Gastroesophageal sphincter (tissue), 4 donors: Measurements from ENCODE around the gene GJE1. TPM values are rescaled to one million over a fixed set of nuclear protein-coding genes. Genes with fewer than 3 reads are reported as not detected.

Experiments
- ATAC-seq: fragments of 150-250 bp; one replicate; pipeline ENCODE4 v1.9.1; 2016; ENCODE audit warnings: mild to moderate bottlenecking, moderate library complexity
- H3K27ac ChIP-seq, 4 donors: fragments of 200-600 bp; sonication (generic) in 3 of 4; 1 replicate in 3 of 4; 2 replicates in 1 of 4; pipeline ENCODE4 v1.5.1; 2016 to 2019
- H3K27me3 ChIP-seq: fragments of 200-600 bp; sonication (generic); one replicate; pipeline ENCODE4 v1.5.1; 2019
- H3K36me3 ChIP-seq, 2 donors: fragments of 200-600 bp; sonication (generic); one replicate each; pipeline ENCODE4 v1.5.1; 2019; ENCODE audit warnings: control low read depth in 1 of 2
- H3K4me1 ChIP-seq, 3 donors: fragments of 200-600 bp; sonication (generic); 1 replicate in 2 of 3; 2 replicates in 1 of 3; pipeline ENCODE4 v1.5.1; 2016 to 2019; ENCODE audit warnings: control low read depth in 2 of 3
- H3K4me3 ChIP-seq, 2 donors: fragments of 200-600 bp; sonication (generic); one replicate each; pipeline ENCODE4 v1.5.1; 2019; ENCODE audit warnings: mild to moderate bottlenecking in 1 of 2, moderate library complexity in 1 of 2
- H3K9me3 ChIP-seq, 3 donors: fragments of 200-600 bp; sonication (generic); one replicate each; pipeline ENCODE4 v1.5.1; 2017 to 2019; ENCODE audit warnings: control low read depth in 2 of 3
- CTCF ChIP-seq, 4 experiments: fragments of 200-600 bp in 2 of 4; fragments of 450-650 bp in 2 of 4; sonication (generic) in 1 of 4; IDR thresholded peaks; one replicate each; pipeline ENCODE4 v1.5.1; 2017 to 2019; ENCODE audit warnings: antibody characterized with exemption in 4 of 4, mild to moderate bottlenecking in 2 of 4, moderate library complexity in 2 of 4
- EP300 ChIP-seq: sonication (generic); formaldehyde crosslinking; IDR thresholded peaks from one replicate; pipeline ENCODE4 v1.6.1; 2017; ENCODE audit warnings: antibody characterized with exemption, mild to moderate bottlenecking
- POLR2A ChIP-seq, 2 donors: fragments of 450-650 bp; IDR thresholded peaks; one replicate each; pipeline ENCODE4 v1.6.1; 2017; ENCODE audit warnings: antibody characterized with exemption in 2 of 2, mild to moderate bottlenecking in 2 of 2, moderate library complexity in 1 of 2
- POLR2AphosphoS5 ChIP-seq: sonication (generic); formaldehyde crosslinking; IDR thresholded peaks from one replicate; pipeline ENCODE4 v1.6.1; 2017; ENCODE audit warnings: antibody characterized with exemption
- whole genome bisulfite sequencing, 2 donors: methylation state at CpG; one replicate each; pipeline ENCODE4 v1.1.5; 2018; ENCODE audit warnings: low coverage in 1 of 2; 5-methylcytosine and 5-hydroxymethylcytosine counted together
- total RNA-seq, 4 donors: library from RNA; depleted of rRNA; stranded (reverse); fragments of >200 nt; gene quantifications; one replicate each; pipeline ENCODE4 v1.1.0, GENCODE V29; 2016

The GJE1 gene
- total RNA-seq, 4 donors from 2014 or later: not detected

GRCh38 chr6:142184307-142184706 is 51.6 kb downstream of the GJE1 start:
- H3K27ac ChIP-seq: no peak overlapping the region
- no peak for TF ChIP-seq POLR2A (IDR thresholded peaks at IDR 0.05)
- TF ChIP-seq POLR2AphosphoS5: no peak
- TF ChIP-seq EP300: no peak
- no peak for TF ChIP-seq CTCF (IDR thresholded peaks at IDR 0.05)
- H3K4me3 ChIP-seq: no peak overlapping the region
- no peak for ATAC-seq
- peaks cover 0 to 18% (median 0%) of the 10 kb centered on the region in 3 donors for H3K4me1 ChIP-seq
- no peaks in the 10 kb centered on the region for H3K9me3 ChIP-seq
- no peaks in the 10 kb centered on the region for H3K27me3 ChIP-seq
- 88 to 94% methylated on average over 2 of the region's 2 CpGs for WGBS, 2 donors
- H3K36me3 ChIP-seq: peaks cover 0 to 6% of the 10 kb centered on the region in 2 donors

Other genes starting within 250 kb of the GJE1 start
- not detected for gene NMBR, start 14.2 kb downstream of the GJE1 start, total RNA-seq
- gene VTA1, start 14.3 kb downstream of the GJE1 start, total RNA-seq: 10 to 100 TPM; 32.4 to 47.2 (median 37.4) TPM
- gene ADGRG6, start 169.1 kb downstream of the GJE1 start, total RNA-seq: 10 to 100 TPM in 3 of 4 donors, 1 to 10 TPM in 1; 8.3 to 14.4 (median 11.4) TPM